Measurements from ENCODE around the gene DBI. TPM values are rescaled to one million over a fixed set of nuclear protein-coding genes. Genes with fewer than 3 reads are reported as not detected.

Gene DBI
- total and polyA plus RNA-seq, 2 of the 8 experiments (the other 6 are each of a cell fraction or from before 2014, with no cell fraction given), result 180 to 212 TPM

DNA sequence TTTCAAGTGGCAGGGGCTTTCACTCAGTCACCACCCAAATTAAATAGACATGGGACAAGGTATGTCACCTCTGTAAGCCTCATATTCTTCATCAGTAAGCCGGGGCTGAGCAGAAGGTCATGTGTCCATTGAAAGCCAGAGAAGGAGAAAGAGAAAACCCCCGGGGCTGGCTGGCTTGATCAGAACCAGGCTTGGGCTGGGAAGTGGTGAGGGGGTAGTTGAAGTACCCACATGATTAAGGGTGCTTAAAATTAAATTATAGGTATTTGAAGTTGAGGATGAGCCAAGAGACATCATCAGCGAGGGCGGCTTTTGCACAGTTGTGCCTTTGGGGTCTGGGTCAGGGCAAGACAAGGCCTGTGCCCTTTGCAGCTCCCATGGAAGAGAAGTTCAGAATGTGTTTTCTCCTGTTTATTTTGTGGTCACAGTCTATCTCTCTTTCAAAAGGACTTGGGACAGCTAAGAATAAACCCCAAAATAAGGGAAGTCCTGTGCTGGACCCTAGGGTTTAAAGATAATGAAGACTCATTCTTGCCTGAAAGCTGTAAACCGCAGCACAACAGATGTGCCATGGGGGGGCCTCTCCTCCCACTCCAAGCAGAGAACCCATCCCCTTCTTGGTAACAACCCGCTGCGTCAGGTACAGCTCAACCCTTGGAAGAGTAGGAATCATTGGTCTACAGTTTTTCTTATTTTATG is 10.7 kb downstream of the DBI start:
- Histone ChIP-seq H3K4ac (replicated peaks; ENCODE audit: insufficient read length, low read depth, low read length) (no peak overlapping the region), H4K91ac (replicated peaks; ENCODE audit: insufficient read length, low read length) (no peak overlapping the region), H3K27ac (ENCODE audit: low read depth, low read length) (no peak overlapping the region), H2AFZ (ENCODE audit: low read length) (no peak overlapping the region), H3K79me1 (ENCODE audit: low read depth, low read length) (peaks cover 2% of the 10 kb centered on the region; the same call in 1 of the 2 replicates), H3K79me2 (ENCODE audit: control insufficient read depth in 1 of 2, insufficient read depth in 2 of 2, low read length in 2 of 2) (no peaks in the 10 kb centered on the region), H3K56ac (replicated peaks; ENCODE audit: insufficient read length, low read depth, low read length) (no peak overlapping the region), H2BK120ac (replicated peaks; ENCODE audit: low read depth, low read length) (no peak overlapping the region), H3K27me3 (replicated peaks in 1 of 4; ENCODE audit: control insufficient read depth in 3 of 4, extremely low read depth in 1 of 4, insufficient read depth in 3 of 4, low read length in 3 of 4) (no peaks in the 10 kb centered on the region), H4K8ac (ENCODE audit: extremely low read depth, insufficient read depth, low read length) (no peak overlapping the region), H2AK5ac (ENCODE audit: low read depth, low read length) (no peak overlapping the region), H3K4me3 (ENCODE audit: extremely low read depth in 1 of 4, insufficient read depth in 2 of 4, low read depth in 3 of 4, low read length in 4 of 4) (no peak overlapping the region), H2BK20ac (ENCODE audit: low read length) (no peak overlapping the region), H2BK12ac (ENCODE audit: low read depth, low read length) (no peak overlapping the region), H3K4me2 (ENCODE audit: insufficient read depth in 1 of 2, low read depth in 2 of 2, low read length in 2 of 2) (no peak overlapping the region), H3K4me1 (replicated peaks in 1 of 4; ENCODE audit: control insufficient read depth in 3 of 4, insufficient read depth in 4 of 4, low read length in 3 of 4) (no peaks in the 10 kb centered on the region), H2BK5ac (ENCODE audit: low read depth, low read length) (no peak overlapping the region), H4K20me1 (replicated peaks in 1 of 2; ENCODE audit: control insufficient read depth in 1 of 2, insufficient read depth in 2 of 2, low read length in 2 of 2) (no peaks in the 10 kb centered on the region), H3K23me2 (ENCODE audit: low read depth, low read length) (no peaks in the 10 kb centered on the region), H2BK15ac (ENCODE audit: low read length) (no peak overlapping the region), H3K23ac (ENCODE audit: insufficient read length) (no peak overlapping the region), H3K18ac (ENCODE audit: extremely low read depth, low read length) (no peak overlapping the region), H3K9me3 (ENCODE audit: insufficient read depth in 2 of 2, low read depth in 1 of 2, low read length in 1 of 2) (no peaks in the 10 kb centered on the region), H3K14ac (ENCODE audit: insufficient read length) (no peak overlapping the region), H4K5ac (ENCODE audit: insufficient read length, low read depth, low read length) (no peak overlapping the region), H3K36me3 (ENCODE audit: control insufficient read depth in 2 of 4, insufficient read depth in 4 of 4, low read length in 3 of 4) (peaks cover 7 to 12% (median 11%) of the 10 kb centered on the region in 4 experiments; a peak in 7 of 8 replicates), H3K9ac (replicated peaks in 1 of 4; ENCODE audit: extremely low read depth in 1 of 4, low read depth in 3 of 4, low read length in 3 of 4) (no peak overlapping the region)
- DNase-seq (ENCODE audit: low read depth in 1 of 2, low spot score in 2 of 2) (no peak), FAIRE-seq (no peak)
- 87% methylated on average over 7 of the region's 7 CpGs; no CpG with 5 or more reads in 1 of the 2 experiments for WGBS, 2 experiments (ENCODE audit: extremely low coverage in 1 of 2, insufficient coverage in 1 of 2, insufficient read length in 1 of 2, insufficient replicate concordance in 2 of 2, low coverage in 1 of 2, low lambda C conversion rate in 2 of 2, missing lambda C conversion rate in 1 of 2)
- TF ChIP-seq CHD1 (IDR thresholded peaks at IDR 0.05; ENCODE audit: low read depth, low read length) (no peak), RXRA (IDR thresholded peaks at IDR 0.05; ENCODE audit: insufficient read depth, low read depth, low read length) (no peak), GTF2F1 (IDR thresholded peaks at IDR 0.05; ENCODE audit: borderline replicate concordance, low read depth, low read length) (no peak), NANOG (IDR thresholded peaks at IDR 0.05; ENCODE audit: insufficient read depth, low read depth, low read length, poor library complexity, severe bottlenecking) (no peak), RFX5 (IDR thresholded peaks at IDR 0.05; ENCODE audit: borderline replicate concordance, low read depth, low read length) (no peak)
- ChIA-PET POLR2A (ENCODE audit: partially characterized antibody) (interaction anchor here (1.3 kb wide), 1 partner anchor 10 kb away, joined by 6 read pairs; the partner anchor contains the start of genes C2orf76 and DBI), CTCF (ENCODE audit: partially characterized antibody) (interaction anchor here (0.9 to 1.1 kb wide), 3 partner anchors 10 to 106 kb away, joined by 3 to 6 read pairs (median 4); partner anchors contain the start of genes C2orf76 and DBI)
